ENCODE data around the gene PCDH11Y. TPM values are rescaled to one million over a fixed set of nuclear protein-coding genes. Genes with fewer than 3 reads are reported as not detected.
"Not testable (repeated sequence)": the region's sequence is repeated elsewhere in the genome, so short reads cannot be mapped to it uniquely, and the experiment has no call there.

PCDH11Y gene
- 0.12 and 0.62 TPM in 2 replicates for total RNA-seq
- long read RNA-seq: 0 reads

DNA sequence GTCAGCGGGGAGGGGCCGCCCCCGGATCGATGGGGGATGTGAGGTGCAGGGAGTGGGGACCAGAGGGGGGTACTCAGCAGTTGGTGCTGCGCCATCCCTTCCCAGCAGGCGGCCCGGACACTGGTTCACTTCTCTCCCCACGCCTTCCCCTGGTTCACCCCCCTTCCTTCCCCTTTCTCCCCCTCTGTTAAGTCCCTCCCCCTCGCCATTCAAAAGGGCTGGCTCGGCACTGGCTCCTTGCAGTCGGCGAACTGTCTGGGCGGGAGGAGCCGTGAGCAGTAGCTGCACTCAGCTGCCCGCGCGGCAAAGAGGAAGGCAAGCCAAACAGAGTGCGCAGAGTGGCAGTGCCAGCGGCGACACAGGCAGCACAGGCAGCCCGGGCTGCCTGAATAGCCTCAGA, at the start of gene PCDH11Y:
PCDH11Y (plus strand) TSS at position 240 of the 400 bp plus-strand sequence. CDS start 56,804 bp downstream, outside the sequence.
- DNase-seq (ENCODE audit: low spot score, unreplicated experiment); H3K9me3 Mint-ChIP-seq (ENCODE audit: low read depth); H3K4me3 Mint-ChIP-seq (ENCODE audit: low read depth); H3K4me1 Mint-ChIP-seq (ENCODE audit: low read depth); H3K36me3 Mint-ChIP-seq (ENCODE audit: insufficient read depth); H3K27me3 Mint-ChIP-seq; H3K27ac Mint-ChIP-seq: not testable (repeated sequence)

DNA sequence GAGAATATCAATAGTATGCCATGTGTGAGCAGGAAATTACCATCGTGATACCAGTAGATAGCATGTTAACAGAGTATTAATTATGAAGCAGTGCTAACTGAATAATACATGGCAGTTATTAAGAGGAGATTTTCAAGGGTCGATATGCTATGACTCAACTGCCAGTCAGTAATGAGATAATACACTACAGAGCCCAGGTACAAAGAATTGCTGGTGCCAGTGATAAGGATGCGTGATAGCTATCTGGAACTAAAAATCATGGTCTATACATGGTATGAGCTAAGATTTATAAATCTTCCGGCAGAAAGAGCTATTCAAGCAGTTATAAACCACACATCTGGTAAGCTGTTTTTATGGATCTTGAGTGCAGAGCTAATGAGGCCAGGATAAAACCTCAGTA, 32.2 kb upstream of the PCDH11Y start:
- not testable (repeated sequence) for H3K4me3 Mint-ChIP-seq (ENCODE audit: low read depth); H3K27ac Mint-ChIP-seq; DNase-seq (ENCODE audit: low spot score, unreplicated experiment); H3K36me3 Mint-ChIP-seq (ENCODE audit: insufficient read depth); H3K27me3 Mint-ChIP-seq; H3K4me1 Mint-ChIP-seq (ENCODE audit: low read depth); H3K9me3 Mint-ChIP-seq (ENCODE audit: low read depth)

DNA sequence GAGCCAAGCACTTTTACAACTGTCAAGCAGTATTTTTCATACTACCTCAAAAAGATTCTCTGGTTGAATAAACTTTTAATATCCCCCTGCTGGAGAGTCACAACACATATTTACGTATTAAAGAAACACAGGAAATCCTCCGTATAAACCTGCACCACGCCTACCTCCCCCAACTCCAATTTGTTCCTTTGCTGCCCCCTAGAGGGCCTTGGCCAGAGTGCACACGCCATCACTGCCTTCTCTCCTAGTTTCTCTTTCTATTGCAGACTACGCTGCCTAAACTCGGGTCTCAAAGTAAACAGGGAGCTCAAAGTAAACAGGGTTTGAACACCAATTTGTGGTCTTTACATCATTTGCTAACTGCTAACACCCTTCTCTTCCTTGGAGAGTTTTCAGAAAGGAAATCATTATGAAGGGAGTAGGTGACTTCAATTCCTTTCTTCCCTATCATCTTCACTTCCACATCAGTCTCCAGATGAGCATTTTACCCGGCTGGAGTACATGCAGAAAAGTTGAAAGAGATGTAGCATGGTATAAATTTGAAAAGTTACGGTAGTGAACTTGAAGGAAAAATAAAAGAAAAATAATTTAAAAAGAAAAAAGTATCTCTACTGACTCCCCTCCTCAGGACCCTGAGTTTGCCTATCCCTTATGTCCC, 8.2 kb upstream of the PCDH11Y start:
- H3K4me1 Mint-ChIP-seq (ENCODE audit: low read depth); H3K36me3 Mint-ChIP-seq (ENCODE audit: insufficient read depth); H3K27ac Mint-ChIP-seq; H3K4me3 Mint-ChIP-seq (ENCODE audit: low read depth); H3K27me3 Mint-ChIP-seq; DNase-seq (ENCODE audit: low spot score, unreplicated experiment); H3K9me3 Mint-ChIP-seq (ENCODE audit: low read depth): not testable (repeated sequence)

- H3K4me1 Mint-ChIP-seq (ENCODE audit: low read depth); H3K9me3 Mint-ChIP-seq (ENCODE audit: low read depth); H3K27ac Mint-ChIP-seq; H3K4me3 Mint-ChIP-seq (ENCODE audit: low read depth); H3K27me3 Mint-ChIP-seq; DNase-seq (ENCODE audit: low spot score, unreplicated experiment); H3K36me3 Mint-ChIP-seq (ENCODE audit: insufficient read depth): not testable (repeated sequence)
Measured at GRCh38 chrY:4994892-4995291, 5.2 kb upstream of the PCDH11Y start.

- not testable (repeated sequence) for H3K36me3 Mint-ChIP-seq (ENCODE audit: insufficient read depth); H3K9me3 Mint-ChIP-seq (ENCODE audit: low read depth); H3K4me3 Mint-ChIP-seq (ENCODE audit: low read depth); DNase-seq (ENCODE audit: low spot score, unreplicated experiment); H3K27me3 Mint-ChIP-seq; H3K4me1 Mint-ChIP-seq (ENCODE audit: low read depth); H3K27ac Mint-ChIP-seq
Measured at GRCh38 chrY:5002476-5003184, 2.5 kb downstream of the PCDH11Y start.

GRCh38 chrY:5038972-5039523, 39.0 kb downstream of the PCDH11Y start:
- not testable (repeated sequence) for H3K4me3 Mint-ChIP-seq (ENCODE audit: low read depth); H3K36me3 Mint-ChIP-seq (ENCODE audit: insufficient read depth); H3K27ac Mint-ChIP-seq; H3K27me3 Mint-ChIP-seq; H3K4me1 Mint-ChIP-seq (ENCODE audit: low read depth); DNase-seq (ENCODE audit: low spot score, unreplicated experiment); H3K9me3 Mint-ChIP-seq (ENCODE audit: low read depth)

- not testable (repeated sequence) for H3K4me3 Mint-ChIP-seq (ENCODE audit: low read depth); H3K36me3 Mint-ChIP-seq (ENCODE audit: insufficient read depth); H3K4me1 Mint-ChIP-seq (ENCODE audit: low read depth); H3K27ac Mint-ChIP-seq; H3K9me3 Mint-ChIP-seq (ENCODE audit: low read depth); H3K27me3 Mint-ChIP-seq; DNase-seq (ENCODE audit: low spot score, unreplicated experiment)
Measured at GRCh38 chrY:5083017-5083416, 82.9 kb downstream of the PCDH11Y start.

DNA sequence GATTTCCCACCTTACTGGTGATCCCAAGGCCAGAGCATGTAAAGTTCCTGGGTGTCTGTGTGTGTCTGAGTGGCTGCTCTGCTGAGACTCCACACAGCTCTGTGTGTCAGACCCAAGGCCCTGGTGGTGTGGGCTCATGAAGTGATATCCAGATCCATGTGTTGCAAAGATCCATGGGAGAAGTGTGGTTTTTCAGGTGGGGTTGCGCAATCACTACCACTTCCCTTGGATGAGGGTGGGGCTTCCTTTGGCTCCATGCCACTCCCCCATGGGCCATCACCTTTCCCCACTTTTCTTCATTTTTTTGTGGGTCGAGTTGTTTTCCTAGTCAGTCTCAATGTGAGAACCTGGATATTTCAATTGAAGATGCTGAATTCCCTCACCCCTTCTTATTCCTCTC, 182.9 kb downstream of the PCDH11Y start:
- not testable (repeated sequence) for H3K36me3 Mint-ChIP-seq (ENCODE audit: insufficient read depth); H3K9me3 Mint-ChIP-seq (ENCODE audit: low read depth); H3K27me3 Mint-ChIP-seq; H3K27ac Mint-ChIP-seq; H3K4me1 Mint-ChIP-seq (ENCODE audit: low read depth); H3K4me3 Mint-ChIP-seq (ENCODE audit: low read depth); DNase-seq (ENCODE audit: low spot score, unreplicated experiment)

DNA sequence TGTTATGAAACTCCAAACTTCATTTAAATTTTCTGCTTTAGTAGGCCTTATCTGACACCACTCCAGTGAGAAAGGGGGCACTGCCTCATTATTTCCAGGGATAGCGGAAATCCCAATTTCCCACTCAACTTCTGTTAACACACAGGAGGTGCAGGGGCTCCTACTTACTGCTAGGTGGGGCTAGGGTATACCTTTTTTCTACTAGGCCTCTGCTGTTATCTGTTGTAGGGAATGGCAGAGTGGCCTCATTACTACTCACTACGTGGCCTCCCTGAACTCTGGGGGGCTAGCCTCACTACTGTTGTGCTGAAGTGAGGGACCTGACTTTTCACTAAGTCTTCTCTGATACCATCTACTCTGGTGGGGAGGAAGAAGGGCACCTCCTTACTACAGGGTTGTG, 215.0 kb downstream of the PCDH11Y start:
- not testable (repeated sequence) for H3K36me3 Mint-ChIP-seq (ENCODE audit: insufficient read depth); H3K9me3 Mint-ChIP-seq (ENCODE audit: low read depth); H3K4me1 Mint-ChIP-seq (ENCODE audit: low read depth); DNase-seq (ENCODE audit: low spot score, unreplicated experiment); H3K4me3 Mint-ChIP-seq (ENCODE audit: low read depth); H3K27me3 Mint-ChIP-seq; H3K27ac Mint-ChIP-seq

DNA sequence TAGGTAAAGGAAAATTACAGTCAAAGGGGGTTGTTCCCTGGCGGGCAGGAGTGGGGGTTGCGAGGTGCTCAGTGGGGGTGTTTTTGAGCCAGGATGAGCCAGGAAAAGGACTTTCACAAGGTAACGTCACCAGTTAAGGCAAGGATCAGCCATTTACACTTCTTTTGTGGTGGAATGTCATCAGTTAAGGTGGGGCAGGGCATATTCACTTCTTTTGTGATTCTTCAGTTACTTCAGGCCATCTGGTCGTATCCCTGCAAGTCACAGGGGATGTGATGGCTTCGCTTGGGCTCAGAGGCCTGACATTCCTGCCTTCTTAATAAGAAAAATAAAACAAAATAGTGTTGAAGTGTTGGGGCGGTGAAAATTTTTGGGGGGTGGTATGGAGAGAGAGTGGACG, 324.8 kb downstream of the PCDH11Y start:
- not testable (repeated sequence) for H3K27me3 Mint-ChIP-seq; H3K27ac Mint-ChIP-seq; H3K4me3 Mint-ChIP-seq (ENCODE audit: low read depth); H3K36me3 Mint-ChIP-seq (ENCODE audit: insufficient read depth); H3K9me3 Mint-ChIP-seq (ENCODE audit: low read depth); H3K4me1 Mint-ChIP-seq (ENCODE audit: low read depth); DNase-seq (ENCODE audit: low spot score, unreplicated experiment)

GRCh38 chrY:5342220-5342619, 342.1 kb downstream of the PCDH11Y start:
- not testable (repeated sequence) for H3K27ac Mint-ChIP-seq; H3K4me1 Mint-ChIP-seq (ENCODE audit: low read depth)

DNA sequence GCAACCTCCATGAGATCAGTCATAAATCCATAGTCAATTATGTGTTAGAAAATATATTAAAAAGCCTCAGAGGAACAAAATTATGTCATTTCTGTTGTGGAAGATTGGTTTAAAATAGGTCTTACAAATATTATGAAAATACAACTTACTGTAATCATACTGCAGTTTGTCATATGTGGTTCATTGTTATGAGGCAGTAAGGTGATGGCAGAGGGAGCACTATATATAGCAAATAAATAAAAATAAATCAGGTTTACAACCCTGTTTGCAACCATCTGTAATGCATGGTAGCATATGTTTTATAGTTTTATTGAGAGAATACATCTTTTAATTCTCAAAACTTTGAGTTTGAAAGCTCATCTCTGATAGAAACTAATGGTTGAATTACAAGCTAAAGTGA, 543.6 kb downstream of the PCDH11Y start:
- H3K27me3 Mint-ChIP-seq; H3K36me3 Mint-ChIP-seq (ENCODE audit: insufficient read depth); H3K27ac Mint-ChIP-seq; H3K9me3 Mint-ChIP-seq (ENCODE audit: low read depth); H3K4me1 Mint-ChIP-seq (ENCODE audit: low read depth); H3K4me3 Mint-ChIP-seq (ENCODE audit: low read depth); DNase-seq (ENCODE audit: low spot score, unreplicated experiment): not testable (repeated sequence)

More at GRCh38 chrY:5342220-5342619, 342.1 kb downstream of the PCDH11Y start:
- not testable (repeated sequence) for H3K27me3 Mint-ChIP-seq; DNase-seq (ENCODE audit: low spot score, unreplicated experiment); H3K4me3 Mint-ChIP-seq (ENCODE audit: low read depth); H3K9me3 Mint-ChIP-seq (ENCODE audit: low read depth); H3K36me3 Mint-ChIP-seq (ENCODE audit: insufficient read depth)

DNA sequence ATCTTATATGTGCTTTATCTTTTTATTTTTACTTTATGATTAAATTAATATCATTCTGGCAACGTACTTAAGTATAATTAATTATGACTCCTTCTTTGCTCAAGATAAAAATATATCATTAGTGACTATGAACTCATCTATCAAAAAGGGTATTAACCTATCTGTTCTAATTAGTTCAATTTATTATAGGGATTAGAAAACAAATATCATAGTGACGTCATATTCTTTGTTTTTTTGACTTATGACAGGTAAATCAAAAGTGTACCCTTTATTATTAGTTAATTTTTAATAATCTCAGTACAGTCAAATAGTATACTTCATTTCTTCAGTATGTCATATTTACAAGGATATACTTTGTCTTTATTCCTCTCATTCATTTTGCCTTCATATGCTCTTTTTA, 638.5 kb downstream of the PCDH11Y start:
- H3K27me3 Mint-ChIP-seq; H3K27ac Mint-ChIP-seq; H3K36me3 Mint-ChIP-seq (ENCODE audit: insufficient read depth); DNase-seq (ENCODE audit: low spot score, unreplicated experiment); H3K4me1 Mint-ChIP-seq (ENCODE audit: low read depth); H3K9me3 Mint-ChIP-seq (ENCODE audit: low read depth); H3K4me3 Mint-ChIP-seq (ENCODE audit: low read depth): not testable (repeated sequence)
